Psoas muscle (tissue), 8 donors: ENCODE data around the gene PFKFB1. TPM values are rescaled to one million over a fixed set of nuclear protein-coding genes. Genes with fewer than 3 reads are reported as not detected.

Experiments
- ATAC-seq, 4 donors: fragments of 200-7000 bp; cut with Tn5 transposase; one replicate each; pipeline ENCODE4 v1.9.1; 2020; ENCODE audit warnings: moderate library complexity in 3 of 4, mild to moderate bottlenecking in 2 of 4
- DNase-seq, 2 donors: peaks; one replicate each; pipeline ENCODE4 v3.0.0-alpha.2; 2020
- H3K27ac ChIP-seq: fragments of 200-600 bp; one replicate; pipeline ENCODE4 v1.8.0; 2022
- H3K27me3 ChIP-seq, 3 donors: fragments of 200-600 bp in 1 of 3; one replicate each; pipeline versions ENCODE4 v1.6.1 to v1.8.0; 2013 to 2022; ENCODE audit warnings: low read length in 2 of 3, mild to moderate bottlenecking in 2 of 3, moderate library complexity in 1 of 3; ENCODE audit not compliant: insufficient read depth in 3 of 3
- H3K36me3 ChIP-seq, 2 donors: fragments of 200-600 bp in 1 of 2; one replicate each; pipeline versions ENCODE4 v1.6.1 to v1.8.0; 2013 to 2022; ENCODE audit warnings: low read depth in 1 of 2, mild to moderate bottlenecking in 1 of 2, moderate library complexity in 1 of 2; ENCODE audit not compliant: insufficient read depth in 1 of 2
- H3K4me1 ChIP-seq: fragments of 200-600 bp; one replicate; pipeline ENCODE4 v1.8.0; 2022
- H3K4me3 ChIP-seq: fragments of 200-600 bp; one replicate; pipeline ENCODE4 v1.8.0; 2022; ENCODE audit warnings: mild to moderate bottlenecking
- H3K9me3 ChIP-seq: fragments of 200-600 bp; one replicate; pipeline ENCODE4 v1.8.0; 2022
- WGBS, 3 donors: extraction: QIAGEN DNeasy Blood & Tissue Kit; methylation state at CpG; one replicate each; pipeline versions ENCODE4 v1.1.6 to v1.1.7; 2013; 5-methylcytosine and 5-hydroxymethylcytosine counted together
- intact Hi-C, 2 donors: fragments of 100-400 bp; cut with DNase I; formaldehyde crosslinking; loops; one replicate each; pipeline versions ENCODE4 v1.11.0 to v1.14.2; 2022
- polyA plus RNA-seq, 3 donors: library from polyadenylated mRNA; stranded (reverse); fragments of 200-250 nt; gene quantifications; one replicate each; pipeline ENCODE4 v1.2.3, GENCODE V29; 2013
- total RNA-seq, 4 donors: library from RNA; stranded (reverse); fragmentation: NEBNext Ultra II Directional in 2 of 4; extraction: Animal tissue kit (Norgen Biotek cat#: 25700) in 2 of 4; gene quantifications; one replicate each; pipeline versions ENCODE4 v1.2.1 to v1.2.4, GENCODE V29; 2021 to 2023
- TF ChIP-seq, protein P1 (sequence below): fragments of 200-600 bp; IDR thresholded peaks from one replicate; pipeline ENCODE4 v1.8.0; 2022; ENCODE audit warnings: antibody characterized with exemption
- donor health status: healthy with polysubstance abuse.
- donor health status: DM: no; HTN: no; CAD: no; lungs with moderate emphysema.
- donor health status: Bipolar disorder and iron deficiency.
- donor health status: healthy.
- donor health status: DM: yes; HTN: yes; CAD: no.
- donor health status: DM: no; HTN: no; CAD: no.
- donor health status: DM: no; HTN: no; CAD: no.
- donor health status: DM: yes; HTN: yes; CAD: no.

The PFKFB1 gene
- total and polyA plus RNA-seq, 7 donors = 1.4 to 21.8 (median 15.9) TPM

- peak within 1 kb of the TSS; percentile 80 for H3K4me3 ChIP-seq
- WGBS, 3 donors = 0 to 32% (median 1%) methylated on average over 51 to 55 of the region's 55 CpGs
- intact Hi-C loops = loop anchor here (5.0 to 10.0 kb wide), 3 partner anchors 355 to 1315 kb away; partner anchors contain the start of gene HUWE1 (in 1 of the 2)
- peak within 1 kb of the TSS; percentile 90 for H3K27ac ChIP-seq
- ATAC-seq = peak; percentile 87 to 93 (median 92)
- TF ChIP-seq, protein P1, sequence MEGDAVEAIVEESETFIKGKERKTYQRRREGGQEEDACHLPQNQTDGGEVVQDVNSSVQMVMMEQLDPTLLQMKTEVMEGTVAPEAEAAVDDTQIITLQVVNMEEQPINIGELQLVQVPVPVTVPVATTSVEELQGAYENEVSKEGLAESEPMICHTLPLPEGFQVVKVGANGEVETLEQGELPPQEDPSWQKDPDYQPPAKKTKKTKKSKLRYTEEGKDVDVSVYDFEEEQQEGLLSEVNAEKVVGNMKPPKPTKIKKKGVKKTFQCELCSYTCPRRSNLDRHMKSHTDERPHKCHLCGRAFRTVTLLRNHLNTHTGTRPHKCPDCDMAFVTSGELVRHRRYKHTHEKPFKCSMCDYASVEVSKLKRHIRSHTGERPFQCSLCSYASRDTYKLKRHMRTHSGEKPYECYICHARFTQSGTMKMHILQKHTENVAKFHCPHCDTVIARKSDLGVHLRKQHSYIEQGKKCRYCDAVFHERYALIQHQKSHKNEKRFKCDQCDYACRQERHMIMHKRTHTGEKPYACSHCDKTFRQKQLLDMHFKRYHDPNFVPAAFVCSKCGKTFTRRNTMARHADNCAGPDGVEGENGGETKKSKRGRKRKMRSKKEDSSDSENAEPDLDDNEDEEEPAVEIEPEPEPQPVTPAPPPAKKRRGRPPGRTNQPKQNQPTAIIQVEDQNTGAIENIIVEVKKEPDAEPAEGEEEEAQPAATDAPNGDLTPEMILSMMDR = no peak
- no peaks in the 10 kb centered on the region for H3K27me3 ChIP-seq
- no peaks in the 10 kb centered on the region for H3K9me3 ChIP-seq
- H3K36me3 ChIP-seq = peaks cover 2 to 14% of the 10 kb centered on the region in 2 donors
- no peaks in the 10 kb centered on the region for H3K4me1 ChIP-seq
- DNase-seq = peak; percentile 92 to 95
Observed at GRCh38 chrX:54999717-55000598, 6.0 kb upstream of the PFKFB1 start, which contains the start of gene APEX2. APEX2 (plus strand) TSS chrX:55000363; CDS start chrX:55000423, 60 bp downstream.

DNA sequence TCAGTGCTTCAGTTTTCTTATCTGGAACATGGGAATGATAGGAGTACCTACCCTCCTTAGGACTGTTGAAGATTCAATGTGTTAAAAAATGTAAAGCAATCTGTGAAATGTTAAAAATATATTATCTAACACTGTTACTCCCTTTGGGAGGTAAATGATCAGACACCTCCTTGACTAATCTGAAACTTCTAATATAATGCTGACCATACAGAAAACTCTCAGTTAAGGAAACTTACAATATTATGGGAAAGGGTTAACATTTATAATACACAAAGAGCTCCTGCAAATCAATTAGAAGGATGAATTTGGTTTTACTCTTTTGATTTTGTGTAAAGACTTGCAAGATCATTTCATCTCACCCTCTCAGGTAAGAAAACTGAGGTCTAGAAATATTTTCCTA is 1.6 kb upstream of the PFKFB1 start:
- H3K27me3 ChIP-seq = no peaks in the 10 kb centered on the region
- peak overlapping the region; percentile 15 for H3K4me3 ChIP-seq
- intact Hi-C loops = loop anchor here in 1 of 2 donors (10.0 kb wide), 1 partner anchor 1311 kb away; the partner anchor contains the start of gene HUWE1

DNA sequence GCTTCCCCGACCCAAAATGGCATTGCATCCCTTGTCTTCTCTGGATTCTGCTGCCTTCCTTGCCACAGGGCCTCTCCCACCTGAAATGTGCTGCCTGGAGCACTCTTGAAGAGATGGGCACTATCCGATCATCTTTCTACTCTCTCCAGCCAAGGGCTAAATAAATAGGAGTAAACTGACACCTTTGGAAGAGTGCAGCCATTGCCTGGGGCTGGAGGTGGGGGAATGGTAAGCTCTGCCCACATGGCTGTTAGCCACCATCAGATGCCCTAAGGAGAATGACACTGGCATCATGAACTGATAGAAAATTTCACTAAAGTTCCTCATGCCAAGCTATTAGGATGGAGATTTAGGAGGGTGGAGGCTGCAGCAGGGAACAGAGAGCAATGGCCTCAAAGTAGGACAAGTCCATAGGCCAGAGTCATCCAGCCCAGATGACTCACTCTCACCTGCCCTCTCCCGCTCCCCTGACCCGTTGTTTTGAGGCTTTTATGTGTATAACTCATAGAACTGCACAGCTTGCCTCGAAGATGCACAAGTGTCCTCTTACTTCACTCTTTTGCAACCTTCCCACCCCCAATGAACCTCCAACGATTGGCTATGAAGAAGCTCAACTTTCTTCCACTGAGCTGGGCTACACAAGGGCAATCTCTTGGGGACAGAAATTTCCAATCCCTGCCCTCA is 822 bp upstream of the PFKFB1 start:
- TF ChIP-seq, protein P1 = no peak
- Histone ChIP-seq H3K4me3 (peak overlapping the region; percentile 46), H3K27ac (peak overlapping the region; percentile 90), H3K36me3 (no peaks in the 10 kb centered on the region), H3K9me3 (no peaks in the 10 kb centered on the region), H3K27me3 (no peaks in the 10 kb centered on the region), H3K4me1 (no peaks in the 10 kb centered on the region)
- peak; percentile 56 to 62 (median 60) for ATAC-seq
- DNase-seq = peak in 1 of 2 donors; percentile 60
- WGBS, 3 donors = 24 to 38% (median 38%) methylated on average over 6 of the region's 6 CpGs
- intact Hi-C loops = loop anchor here in 1 of 2 donors (10.0 kb wide), 1 partner anchor 1310 kb away; the partner anchor contains the start of gene HUWE1

More for the DNA sequence above, 1.6 kb upstream of the PFKFB1 start:
- TF ChIP-seq, protein P1 = no peak
- Histone ChIP-seq H3K9me3 (no peaks in the 10 kb centered on the region), H3K36me3 (no peaks in the 10 kb centered on the region), H3K4me1 (no peaks in the 10 kb centered on the region), H3K27ac (peak overlapping the region; percentile 90)
- no peak for ATAC-seq
- DNase-seq = no peak

DNA sequence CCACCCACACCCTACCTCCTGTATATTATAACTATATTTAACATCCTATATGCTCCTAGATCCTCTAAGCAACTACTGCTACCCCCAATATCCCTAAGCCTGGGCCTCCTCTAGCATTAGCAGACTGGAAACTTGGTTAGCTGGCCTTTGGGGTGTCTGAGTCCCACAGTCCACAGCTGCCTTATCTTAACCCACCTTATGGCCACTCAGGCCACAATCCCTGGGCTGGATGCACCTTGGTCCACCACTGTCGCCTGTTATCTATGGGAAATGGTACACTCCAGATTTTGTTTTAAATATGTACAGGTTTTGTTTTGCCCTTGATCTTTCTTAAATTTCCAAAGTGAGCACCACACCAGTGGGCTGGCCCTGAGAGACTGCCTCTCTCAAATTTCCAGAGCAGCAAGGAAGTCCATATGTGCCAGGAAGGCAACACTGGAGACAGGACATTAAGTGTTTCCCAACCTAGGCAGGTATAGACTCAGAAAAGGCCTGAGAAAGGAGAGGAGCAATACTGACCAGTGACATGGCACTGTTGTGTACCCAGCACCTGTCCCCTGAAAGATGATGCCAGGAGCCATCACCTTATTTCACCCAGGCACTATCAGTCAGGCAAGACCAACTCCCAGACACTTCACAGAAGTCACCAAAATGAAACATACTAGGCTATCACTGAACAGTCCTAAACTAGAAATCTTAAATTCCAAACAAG is 921 bp downstream of the PFKFB1 start:
- no peaks in the 10 kb centered on the region for H3K36me3 ChIP-seq
- peaks cover 0 to 3% (median 0%) of the 10 kb centered on the region in 3 donors for H3K27me3 ChIP-seq
- H3K9me3 ChIP-seq = peaks cover 2% of the 10 kb centered on the region
- no peaks in the 10 kb centered on the region for H3K4me1 ChIP-seq
- 36 to 59% (median 57%) methylated on average over 1 of the region's 1 CpG for WGBS, 3 donors
- peak overlapping the region; percentile 46 for H3K4me3 ChIP-seq
- TF ChIP-seq, protein P1 = no peak
- intact Hi-C loops = loop anchor here in 1 of 2 donors (10.0 kb wide), 1 partner anchor 1308 kb away; the partner anchor contains the start of gene HUWE1
- peak overlapping the region; percentile 90 for H3K27ac ChIP-seq
- ATAC-seq (peak; percentile 59 to 73 (median 66)), DNase-seq (no peak)
